22Rv1 (cell line): ENCODE measurements around the gene IGFBP7.

Experiments
- CTCF ChIP-seq: fragments of 450-650 bp; IDR thresholded peaks from 2 replicates; pipeline ENCODE4 v1.5.1; 2017; ENCODE audit warnings: mild to moderate bottlenecking
- ZFX ChIP-seq: fragments of 450-650 bp; IDR thresholded peaks from 2 replicates; pipeline ENCODE4 v1.6.1; 2017; ENCODE audit warnings: antibody characterized with exemption, borderline replicate concordance

DNA sequence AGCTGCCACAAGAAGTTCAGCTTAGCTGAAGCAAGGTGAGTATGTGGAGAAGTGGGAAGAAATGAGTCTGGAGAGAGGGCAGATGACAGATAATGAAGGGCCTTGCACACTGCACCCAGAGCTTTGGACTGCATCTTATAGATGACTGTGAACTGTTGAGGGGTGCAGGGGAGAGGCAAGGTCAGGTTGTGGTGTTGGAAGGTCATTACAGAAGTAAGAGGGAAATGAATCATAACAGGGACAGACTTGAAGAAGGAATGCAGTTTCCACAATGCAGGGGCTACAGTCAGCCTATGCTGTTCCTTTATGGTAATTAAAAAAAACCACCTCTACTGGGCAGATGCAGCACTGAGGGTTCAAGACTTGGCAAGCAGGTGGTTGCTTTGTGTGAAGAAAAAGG lies 4.8 kb upstream of the IGFBP7 start:
- TF ChIP-seq CTCF (no peak), ZFX (no peak)
